ENCODE data around the gene PCDH9.

DNA sequence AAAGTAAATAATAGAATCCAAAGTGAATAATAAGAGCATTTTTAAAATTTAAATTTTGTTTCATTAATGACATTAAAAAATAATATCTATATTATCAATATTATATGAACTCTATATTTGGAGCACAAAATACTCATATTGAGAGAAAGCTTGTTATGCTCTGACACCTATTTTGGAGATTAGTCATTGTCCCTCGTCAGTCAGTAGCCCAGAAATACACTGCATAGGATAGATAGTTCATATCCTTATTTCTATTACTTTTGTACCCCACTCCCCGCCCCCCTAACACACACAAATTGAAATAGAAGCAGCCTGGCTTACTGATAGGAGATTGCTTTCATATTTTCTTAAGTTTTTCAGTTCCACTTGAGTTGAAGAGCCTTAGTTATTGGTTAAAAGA is 652.8 kb downstream of the PCDH9 start:
- TF ChIP-seq POLR2AphosphoS5 (IDR thresholded peaks at IDR 0.05; ENCODE audit: borderline replicate concordance, low read depth, low read length), result no peak
- no peak for TF ChIP-seq FOXP2 (optimal IDR thresholded peaks at IDR 0.05; ENCODE audit: control extremely low read depth, extremely low read length, insufficient read depth)
